Middle frontal gyrus (tissue), 1 donor: ENCODE results near the gene GNAT3.

Experiments
- DNase-seq: peaks from one replicate; pipeline ENCODE4 v3.0.0-alpha.2; 2015; ENCODE audit warnings: low spot score; ENCODE audit errors: extremely low spot score

The GNAT3 gene

GRCh38 chr7:80464211-80464610 is 47.7 kb downstream of the GNAT3 start:
- DNase-seq, result no peak

- DNase-seq, result no peak
Measured at GRCh38 chr7:80463272-80463920, 48.5 kb downstream of the GNAT3 start.

DNA sequence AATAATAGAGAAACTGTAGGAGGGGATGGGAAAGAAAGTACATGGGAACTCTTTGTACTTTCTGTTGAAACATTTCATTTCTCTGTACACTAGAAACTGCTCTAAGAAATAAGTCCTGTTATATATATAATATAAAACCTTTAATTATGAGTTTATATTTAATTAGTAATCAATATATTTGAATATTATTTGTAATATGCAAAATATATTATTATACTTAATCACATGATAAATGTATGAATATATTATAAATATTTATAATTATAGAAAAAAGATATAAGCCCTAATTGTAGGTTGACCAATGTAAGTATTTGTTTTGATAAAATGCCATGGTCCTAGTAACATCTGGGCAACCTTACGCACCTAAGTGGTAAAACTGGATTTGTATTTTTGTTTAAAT is 51.0 kb downstream of the GNAT3 start:
- DNase-seq, result no peak

- DNase-seq, result no peak
Measured at GRCh38 chr7:80459776-80460510, 51.9 kb downstream of the GNAT3 start.

DNA sequence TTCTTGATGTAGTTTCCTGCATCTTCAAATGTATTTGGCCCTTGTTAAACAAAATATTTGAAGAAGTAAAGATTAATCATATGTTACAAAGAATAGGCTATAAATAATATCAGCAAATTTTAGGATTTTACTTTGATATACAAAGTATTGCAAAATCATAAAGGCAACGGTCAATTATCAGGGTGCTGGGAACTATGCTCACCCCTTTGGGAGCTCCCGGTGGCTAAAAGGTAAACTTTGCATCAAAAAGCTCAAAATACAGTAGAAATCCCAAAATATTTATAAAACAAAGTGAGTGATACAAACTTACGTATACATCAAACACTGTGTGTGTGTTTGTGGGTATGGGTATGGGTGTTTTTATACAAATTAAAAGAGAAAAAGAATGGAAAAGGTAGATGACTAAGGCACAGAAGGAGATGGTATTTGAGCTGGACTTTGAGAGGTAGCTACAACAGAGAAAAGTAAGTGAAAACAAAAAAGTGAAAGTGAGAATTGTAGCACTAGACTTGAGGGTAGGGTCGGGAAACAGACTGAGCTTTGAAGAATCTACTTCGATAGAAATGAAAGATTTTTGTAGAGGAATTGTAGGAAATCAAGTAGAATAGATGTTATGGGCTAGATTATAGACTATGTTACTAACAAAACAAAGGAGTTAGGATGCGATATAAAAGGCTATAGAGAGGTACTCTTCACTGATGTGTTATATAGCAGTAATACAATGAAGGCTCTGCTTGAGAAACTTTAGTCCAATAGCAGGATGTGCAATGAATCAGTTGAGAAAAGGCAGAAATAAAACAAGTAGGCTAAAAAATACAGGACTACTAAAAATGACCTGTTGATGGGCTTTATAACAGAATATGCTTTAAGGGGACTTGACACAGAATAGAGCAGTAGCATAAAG is 52.8 kb downstream of the GNAT3 start:
- DNase-seq, result no peak

DNA sequence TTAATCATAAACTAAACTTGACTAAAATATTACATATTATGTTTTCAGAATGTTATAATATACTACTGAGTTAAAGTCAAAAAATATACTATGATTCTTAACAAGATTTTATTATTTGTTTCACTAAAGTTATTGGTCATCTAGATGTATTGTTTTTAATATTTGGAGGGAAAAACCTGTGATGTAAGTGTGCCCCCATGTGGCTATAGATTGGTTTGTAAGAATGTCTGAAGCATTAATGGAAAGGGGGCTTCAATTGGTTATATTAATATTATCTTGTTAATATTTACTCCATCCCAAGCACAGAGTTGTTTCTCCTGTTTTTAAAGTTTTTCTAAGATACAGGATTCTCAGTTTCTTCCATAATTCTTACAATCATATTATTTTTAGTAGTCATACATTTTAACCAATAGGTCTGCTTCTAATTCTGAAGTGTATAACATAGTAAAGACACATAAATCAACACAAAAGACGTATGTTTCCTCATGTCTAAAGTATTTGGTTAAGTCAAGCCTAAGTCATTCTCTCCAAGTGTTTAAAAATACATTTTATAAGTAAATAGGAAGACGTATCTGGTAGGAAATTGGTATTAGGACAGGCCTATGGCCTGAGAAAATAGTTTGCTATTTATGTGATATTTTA is 58.0 kb downstream of the GNAT3 start:
- DNase-seq, result no peak

DNA sequence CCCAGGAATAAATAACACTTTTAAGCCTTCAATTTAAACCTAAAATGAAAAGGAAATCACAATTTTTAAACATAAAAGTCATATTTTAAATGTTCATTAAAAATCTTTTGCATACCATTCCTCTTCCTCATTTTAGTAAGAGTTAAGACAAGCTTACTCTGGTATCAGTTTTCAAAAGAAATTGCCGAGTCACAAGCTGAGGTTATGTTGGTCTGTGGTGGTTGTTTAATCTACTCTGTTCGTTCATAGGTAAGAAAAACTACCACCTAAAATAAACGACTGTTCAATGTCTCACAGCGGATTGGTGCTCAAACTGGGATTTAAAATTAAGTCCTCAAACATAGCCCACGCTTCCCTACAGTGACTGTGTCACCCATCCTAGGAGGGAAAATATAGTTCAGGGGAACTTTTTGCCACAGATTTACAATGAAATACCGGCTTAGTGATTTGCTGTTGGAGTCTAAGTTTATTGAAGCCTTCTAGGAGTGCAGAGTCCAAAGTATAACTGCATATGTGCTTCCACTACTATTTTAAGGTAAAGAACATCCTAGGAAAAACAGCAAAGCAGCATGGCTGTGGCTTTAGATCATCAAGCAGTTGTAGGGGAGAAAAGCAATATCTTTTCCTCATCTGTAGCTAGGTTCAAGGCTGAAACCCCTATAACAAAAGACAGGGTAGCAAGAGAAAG is 61.1 kb downstream of the GNAT3 start:
- no peak for DNase-seq

- no peak for DNase-seq
Measured at GRCh38 chr7:80449836-80450235, 62.0 kb downstream of the GNAT3 start.

DNA sequence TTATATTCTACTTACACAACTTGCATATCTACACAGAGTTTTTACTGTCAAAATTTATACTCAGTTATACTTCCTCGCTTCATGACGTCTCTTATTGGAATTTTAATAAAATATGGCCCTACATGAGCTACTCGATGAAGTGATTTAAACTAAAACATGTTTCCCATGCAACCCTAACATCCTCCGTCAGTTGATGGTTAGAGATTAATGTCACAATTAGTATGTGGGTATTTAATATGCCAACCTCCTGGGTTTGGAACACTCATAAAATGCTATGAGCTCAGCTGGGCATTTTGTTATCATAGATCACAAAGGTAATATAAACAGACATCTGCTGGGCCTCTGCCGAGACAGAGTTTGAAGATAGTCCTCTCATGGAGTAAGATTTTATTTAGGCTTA is 66.5 kb downstream of the GNAT3 start:
- no peak for DNase-seq

DNA sequence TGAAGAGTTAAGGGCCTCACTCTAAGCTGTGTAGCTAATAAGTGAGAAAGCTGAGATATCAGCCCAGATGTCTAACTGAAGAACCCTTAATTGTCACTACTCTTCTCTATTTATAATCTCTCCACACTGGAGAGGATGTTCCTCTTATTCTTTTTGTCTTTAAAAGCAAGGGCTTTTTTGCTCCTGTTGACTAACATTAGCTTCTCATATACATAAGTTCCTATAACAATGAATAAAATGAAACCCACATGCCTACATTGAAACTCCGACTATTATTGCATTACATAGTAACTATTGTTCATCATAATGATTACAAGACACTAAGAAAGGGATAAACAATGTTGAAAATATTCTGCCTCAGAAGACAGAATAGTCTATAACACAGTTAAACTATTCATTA is 67.1 kb downstream of the GNAT3 start:
- no peak for DNase-seq

GRCh38 chr7:80443325-80443724 is 68.5 kb downstream of the GNAT3 start:
- DNase-seq, result no peak

- no peak for DNase-seq
Measured at GRCh38 chr7:80440883-80441282, 71.0 kb downstream of the GNAT3 start.

DNA sequence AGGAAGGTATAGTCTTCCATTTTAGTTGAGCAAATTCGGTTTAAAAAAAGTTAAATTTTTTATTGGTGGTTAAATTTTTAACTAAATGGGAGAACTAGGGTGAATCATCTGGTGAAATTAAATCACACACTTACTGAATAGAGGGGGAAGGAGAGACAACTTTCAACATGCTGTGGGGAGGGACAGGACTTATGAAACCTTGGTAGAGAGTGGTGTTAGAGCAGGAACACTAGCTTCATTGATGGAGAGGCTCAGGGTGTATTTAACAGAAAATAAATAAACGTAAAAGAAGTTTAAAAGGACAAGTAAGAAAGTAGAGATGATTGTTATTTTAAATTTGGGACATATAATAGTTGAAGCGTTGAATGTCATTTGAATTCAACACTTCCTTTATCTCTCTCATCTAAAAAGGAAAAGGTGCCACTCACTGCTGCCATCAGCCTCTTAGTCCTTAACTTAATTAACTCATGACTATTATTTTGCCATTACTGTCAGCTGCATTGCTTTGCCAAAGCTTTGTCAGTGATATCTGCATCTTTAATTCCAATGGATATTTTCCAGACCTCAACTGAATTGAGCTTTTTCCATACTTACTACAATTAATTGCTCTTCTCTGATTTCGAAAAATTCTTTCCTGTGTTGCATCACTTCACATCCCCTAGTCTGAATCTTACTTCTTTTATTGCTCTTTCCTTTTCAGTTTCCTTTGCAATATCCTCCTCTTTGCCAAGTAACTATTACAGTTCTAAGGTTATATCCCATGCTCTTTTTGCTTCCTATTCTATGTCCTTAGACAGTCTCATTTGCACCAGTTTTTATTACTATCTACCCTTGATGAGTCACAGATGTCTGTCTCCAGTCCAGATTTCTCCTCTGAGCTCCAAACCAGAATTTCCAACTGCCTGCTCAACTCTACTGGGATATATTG is 71.7 kb downstream of the GNAT3 start:
- no peak for DNase-seq

GRCh38 chr7:80435521-80435920 is 76.3 kb downstream of the GNAT3 start:
- no peak for DNase-seq

DNA sequence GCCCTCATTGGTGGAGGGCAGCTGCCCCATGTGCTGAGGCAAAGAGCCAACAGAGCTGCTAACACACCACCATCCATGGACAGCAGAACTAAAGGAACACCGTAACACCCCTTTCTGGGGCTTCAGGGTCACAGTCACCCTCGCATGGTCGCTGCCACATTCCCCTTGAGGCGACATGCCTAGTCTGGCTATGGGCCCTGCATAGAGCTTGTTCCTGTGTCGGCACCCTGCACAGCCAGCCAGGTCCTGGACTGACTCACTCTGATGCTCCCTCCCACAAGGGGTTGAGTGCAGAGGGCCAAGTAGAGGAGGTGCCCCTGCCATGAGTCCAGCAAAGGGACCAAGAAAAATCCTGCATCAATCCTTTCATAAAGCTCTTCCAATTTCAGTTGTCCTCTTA is 77.8 kb downstream of the GNAT3 start:
- no peak for DNase-seq

DNA sequence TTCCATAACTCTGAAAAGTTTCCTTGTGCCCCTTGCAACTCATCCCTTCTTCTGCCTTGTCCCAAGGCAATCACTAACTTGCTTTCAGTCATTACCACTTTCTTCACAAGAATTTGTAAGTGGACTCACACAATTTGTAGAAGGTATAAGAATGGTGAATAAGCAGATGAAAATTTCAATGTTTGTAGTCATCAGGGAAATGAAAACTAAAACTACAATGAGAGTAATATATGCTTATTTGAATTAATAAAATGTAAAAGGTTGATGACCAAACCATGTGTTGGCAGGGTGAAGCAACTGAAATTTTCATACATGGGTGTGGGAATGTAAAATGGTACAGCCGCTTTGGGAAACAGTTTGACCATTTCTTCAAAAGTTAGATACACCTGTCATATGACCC is 79.7 kb downstream of the GNAT3 start:
- DNase-seq, result no peak

DNA sequence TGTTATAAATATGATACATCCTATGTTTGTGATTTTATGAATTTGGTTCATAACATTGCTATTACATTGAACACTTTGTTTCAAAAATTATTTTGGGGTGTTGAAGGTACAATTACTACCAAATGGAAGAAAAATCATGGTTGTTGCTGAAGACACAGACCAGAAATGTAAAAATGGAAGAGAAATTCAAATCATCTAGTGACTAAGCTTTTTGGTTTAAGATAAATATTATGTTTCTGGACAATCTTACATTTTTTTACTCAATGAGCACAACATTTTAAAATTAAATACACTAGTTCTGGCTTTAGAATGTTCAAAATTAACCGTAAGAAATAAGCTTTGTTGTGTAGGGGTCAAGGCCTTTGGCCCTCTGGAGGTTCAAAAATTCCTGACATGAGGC is 82.7 kb downstream of the GNAT3 start:
- DNase-seq, result no peak

DNA sequence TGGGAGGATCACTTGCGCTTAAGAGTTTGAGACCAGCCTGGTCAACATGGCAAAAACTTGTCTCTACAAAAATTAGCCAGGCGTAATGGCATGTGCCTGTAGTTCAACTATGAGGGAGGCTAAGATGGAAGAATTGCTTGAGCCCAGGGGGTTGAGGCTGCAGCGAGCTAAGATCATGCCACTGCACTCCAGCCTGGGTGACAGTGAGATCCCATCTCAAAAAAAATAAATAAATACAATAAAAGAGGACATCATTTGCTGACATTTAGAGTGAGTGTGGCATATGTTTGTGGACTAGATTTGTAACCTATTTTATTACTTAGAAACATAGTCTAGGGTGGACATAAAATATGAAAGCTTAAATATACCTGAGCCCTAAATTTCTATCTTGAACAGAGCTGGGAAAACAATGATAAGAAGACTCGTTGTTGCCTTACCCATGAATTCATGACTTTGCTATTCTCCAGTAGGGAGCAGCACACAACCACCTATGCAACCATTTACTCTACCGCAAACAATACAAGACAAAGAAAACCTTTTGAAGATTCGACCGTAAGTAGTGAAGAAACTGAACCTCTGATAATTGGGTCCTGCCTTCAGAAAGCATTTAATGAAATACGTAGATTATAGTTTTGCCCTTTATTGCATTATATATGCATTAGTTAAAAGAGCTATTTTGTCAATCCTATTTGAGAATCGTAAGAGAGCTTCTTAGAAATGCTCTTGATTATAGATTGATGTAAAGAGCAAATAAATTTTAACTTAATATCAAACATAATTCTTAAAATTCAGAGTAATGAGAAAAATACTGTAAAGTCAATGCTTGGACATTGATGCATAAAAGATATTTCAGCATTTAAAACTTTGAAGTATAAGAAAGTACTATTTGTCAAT is 83.5 kb downstream of the GNAT3 start:
- no peak for DNase-seq

GRCh38 chr7:80427218-80427617 is 84.6 kb downstream of the GNAT3 start:
- no peak for DNase-seq
